ENCODE data around the gene KRT72.

DNA sequence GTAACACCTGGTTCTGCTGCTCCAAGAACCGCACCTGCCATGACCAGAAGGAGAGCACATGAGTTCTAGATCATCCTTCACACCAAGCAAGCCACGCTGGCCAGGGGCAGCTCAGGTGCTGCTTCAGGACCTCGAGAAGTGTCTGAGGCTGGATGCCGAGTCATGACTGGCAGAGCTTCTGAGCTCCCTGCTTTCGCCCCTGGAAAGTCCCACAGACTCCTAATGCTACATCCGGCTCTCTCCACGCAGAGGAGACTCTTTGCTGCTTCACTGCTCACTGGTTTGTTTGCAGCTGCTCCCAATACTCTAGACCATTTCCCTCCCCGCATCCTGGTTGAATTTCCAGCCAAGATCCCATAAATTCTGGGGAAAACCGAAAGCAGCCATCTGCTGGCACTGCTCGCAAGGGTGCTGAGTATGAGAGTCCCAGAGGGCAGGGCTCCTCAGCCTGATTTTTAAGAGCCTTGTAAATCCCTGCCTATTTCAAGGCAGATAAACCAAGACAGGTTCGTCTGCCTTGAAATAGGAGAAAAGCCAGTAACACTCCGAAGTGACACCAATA is 49.3 kb upstream of the KRT72 start:
- TF ChIP-seq, protein P1, sequence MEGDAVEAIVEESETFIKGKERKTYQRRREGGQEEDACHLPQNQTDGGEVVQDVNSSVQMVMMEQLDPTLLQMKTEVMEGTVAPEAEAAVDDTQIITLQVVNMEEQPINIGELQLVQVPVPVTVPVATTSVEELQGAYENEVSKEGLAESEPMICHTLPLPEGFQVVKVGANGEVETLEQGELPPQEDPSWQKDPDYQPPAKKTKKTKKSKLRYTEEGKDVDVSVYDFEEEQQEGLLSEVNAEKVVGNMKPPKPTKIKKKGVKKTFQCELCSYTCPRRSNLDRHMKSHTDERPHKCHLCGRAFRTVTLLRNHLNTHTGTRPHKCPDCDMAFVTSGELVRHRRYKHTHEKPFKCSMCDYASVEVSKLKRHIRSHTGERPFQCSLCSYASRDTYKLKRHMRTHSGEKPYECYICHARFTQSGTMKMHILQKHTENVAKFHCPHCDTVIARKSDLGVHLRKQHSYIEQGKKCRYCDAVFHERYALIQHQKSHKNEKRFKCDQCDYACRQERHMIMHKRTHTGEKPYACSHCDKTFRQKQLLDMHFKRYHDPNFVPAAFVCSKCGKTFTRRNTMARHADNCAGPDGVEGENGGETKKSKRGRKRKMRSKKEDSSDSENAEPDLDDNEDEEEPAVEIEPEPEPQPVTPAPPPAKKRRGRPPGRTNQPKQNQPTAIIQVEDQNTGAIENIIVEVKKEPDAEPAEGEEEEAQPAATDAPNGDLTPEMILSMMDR (IDR thresholded peaks at IDR 0.05; ENCODE audit: poor library complexity): no peak
- TF ChIP-seq EZH2 (IDR thresholded peaks at IDR 0.05; ENCODE audit: borderline replicate concordance) (no peak), EZH2phosphoT487 (IDR thresholded peaks at IDR 0.05; ENCODE audit: low read depth, severe bottlenecking, unreplicated experiment) (no peak)

Measured in hepatocyte (in vitro differentiated cells).